Suprapubic skin (tissue), 4 donors: ENCODE results near the gene ANAPC5. TPM values are rescaled to one million over a fixed set of nuclear protein-coding genes. Genes with fewer than 3 reads are reported as not detected.

ENCODE experiments used
- DNase-seq, 2 donors: peaks; one replicate each; pipeline ENCODE4 v3.0.0-alpha.2; 2019; ENCODE audit warnings: low spot score in 2 of 2
- H3K27ac ChIP-seq: fragments of 200-600 bp; sonication (generic); one replicate; pipeline ENCODE4 v1.5.1; 2019
- H3K27me3 ChIP-seq: fragments of 200-600 bp; sonication (generic); one replicate; pipeline ENCODE4 v1.5.1; 2019
- H3K36me3 ChIP-seq: fragments of 200-600 bp; sonication (generic); one replicate; pipeline ENCODE4 v1.5.1; 2019
- H3K4me1 ChIP-seq: fragments of 200-600 bp; sonication (generic); one replicate; pipeline ENCODE4 v1.5.1; 2019
- H3K4me3 ChIP-seq: fragments of 200-600 bp; sonication (generic); one replicate; pipeline ENCODE4 v1.5.1; 2019; ENCODE audit warnings: mild to moderate bottlenecking
- H3K9me3 ChIP-seq: fragments of 200-600 bp; sonication (generic); one replicate; pipeline ENCODE4 v1.5.1; 2019
- CTCF ChIP-seq, 2 donors: fragments of 200-600 bp in 1 of 2; fragments of 450-650 bp in 1 of 2; sonication (generic) in 1 of 2; IDR thresholded peaks; one replicate each; pipeline ENCODE4 v1.5.1; 2016 to 2019; ENCODE audit warnings: antibody characterized with exemption in 2 of 2, mild to moderate bottlenecking in 1 of 2, moderate library complexity in 1 of 2
- EP300 ChIP-seq: sonication (generic); formaldehyde crosslinking; IDR thresholded peaks from one replicate; pipeline ENCODE4 v1.6.1; 2017; ENCODE audit warnings: antibody characterized with exemption
- POLR2A ChIP-seq, 2 donors: fragments of 450-650 bp; IDR thresholded peaks; one replicate each; pipeline ENCODE4 v1.6.1; 2017; ENCODE audit warnings: antibody characterized with exemption in 2 of 2, mild to moderate bottlenecking in 2 of 2, moderate library complexity in 2 of 2
- POLR2AphosphoS5 ChIP-seq, 3 donors: sonication (generic); formaldehyde crosslinking; IDR thresholded peaks; one replicate each; pipeline ENCODE4 v1.6.1; 2017; ENCODE audit warnings: antibody characterized with exemption in 3 of 3
- WGBS: methylation state at CpG from one replicate; pipeline ENCODE4 v1.1.5; 2018; 5-methylcytosine and 5-hydroxymethylcytosine counted together
- total RNA-seq, 4 donors: library from RNA; depleted of rRNA; stranded (reverse); fragments of >200 nt; gene quantifications; one replicate each; pipeline ENCODE4 v1.1.0, GENCODE V29; 2016

The ANAPC5 gene
- total RNA-seq, 4 donors from 2014 or later = 94.3 to 227 (median 120) TPM

- H3K9me3 ChIP-seq = no peaks in the 10 kb centered on the region
- H3K4me1 ChIP-seq = no peaks in the 10 kb centered on the region
- peaks cover 97% of the 10 kb centered on the region for H3K36me3 ChIP-seq
- H3K27me3 ChIP-seq = no peaks in the 10 kb centered on the region
- H3K4me3 ChIP-seq = no peak overlapping the region
- no peak for DNase-seq
- TF ChIP-seq EP300 = no peak
- no peak for TF ChIP-seq CTCF (IDR thresholded peaks at IDR 0.05)
- TF ChIP-seq POLR2AphosphoS5 (IDR thresholded peaks at IDR 0.05) = no peak
- WGBS = 96% methylated on average over 4 of the region's 4 CpGs
- no peak overlapping the region for H3K27ac ChIP-seq
These were observed 23.6 kb downstream of the ANAPC5 start for GRCh38 chr12:121328620-121329019.

GRCh38 chr12:121326996-121327674 lies 25.1 kb downstream of the ANAPC5 start:
- 66% methylated on average over 11 of the region's 21 CpGs for WGBS
- Histone ChIP-seq H3K36me3 (peaks cover 95% of the 10 kb centered on the region), H3K27me3 (no peaks in the 10 kb centered on the region), H3K4me3 (no peak overlapping the region), H3K27ac (no peak overlapping the region), H3K9me3 (no peaks in the 10 kb centered on the region), H3K4me1 (no peaks in the 10 kb centered on the region)
- no peak for DNase-seq
- no peak for TF ChIP-seq POLR2AphosphoS5 (IDR thresholded peaks at IDR 0.05)
- no peak for TF ChIP-seq EP300
- TF ChIP-seq POLR2A (IDR thresholded peaks at IDR 0.05) = no peak
- TF ChIP-seq CTCF (IDR thresholded peaks at IDR 0.05) = no peak

GRCh38 chr12:121325922-121326396 lies 26.3 kb downstream of the ANAPC5 start:
- Histone ChIP-seq H3K9me3 (no peaks in the 10 kb centered on the region), H3K27ac (no peak overlapping the region), H3K36me3 (peaks cover 90% of the 10 kb centered on the region), H3K27me3 (no peaks in the 10 kb centered on the region), H3K4me1 (no peaks in the 10 kb centered on the region), H3K4me3 (no peak overlapping the region)
- no peak for DNase-seq
- TF ChIP-seq POLR2AphosphoS5 (IDR thresholded peaks at IDR 0.05) (no peak), EP300 (no peak), POLR2A (IDR thresholded peaks at IDR 0.05) (no peak), CTCF (IDR thresholded peaks at IDR 0.05) (no peak)
- 68% methylated on average over 5 of the region's 5 CpGs for WGBS

GRCh38 chr12:121323908-121324307 lies 28.3 kb downstream of the ANAPC5 start:
- TF ChIP-seq CTCF (IDR thresholded peaks at IDR 0.05) = no peak
- peaks cover 88% of the 10 kb centered on the region for H3K36me3 ChIP-seq
- WGBS = 93% methylated on average over 3 of the region's 3 CpGs
- no peak overlapping the region for H3K4me3 ChIP-seq
- H3K27ac ChIP-seq = no peak overlapping the region
- no peak for DNase-seq
- H3K9me3 ChIP-seq = no peaks in the 10 kb centered on the region
- H3K4me1 ChIP-seq = no peaks in the 10 kb centered on the region
- no peaks in the 10 kb centered on the region for H3K27me3 ChIP-seq

- DNase-seq = no peak
- TF ChIP-seq CTCF (IDR thresholded peaks at IDR 0.05) = no peak
- H3K27ac ChIP-seq = no peak overlapping the region
These were observed 34.1 kb downstream of the ANAPC5 start for GRCh38 chr12:121318121-121318520.

More at GRCh38 chr12:121318121-121318520, 34.1 kb downstream of the ANAPC5 start:
- no peaks in the 10 kb centered on the region for H3K9me3 ChIP-seq
- H3K4me1 ChIP-seq = no peaks in the 10 kb centered on the region
- WGBS = 91% methylated on average over 11 of the region's 11 CpGs
- no peaks in the 10 kb centered on the region for H3K27me3 ChIP-seq
- H3K36me3 ChIP-seq = peaks cover 59% of the 10 kb centered on the region
- H3K4me3 ChIP-seq = no peak overlapping the region
